Measurements from ENCODE around the gene GCDH.

DNA sequence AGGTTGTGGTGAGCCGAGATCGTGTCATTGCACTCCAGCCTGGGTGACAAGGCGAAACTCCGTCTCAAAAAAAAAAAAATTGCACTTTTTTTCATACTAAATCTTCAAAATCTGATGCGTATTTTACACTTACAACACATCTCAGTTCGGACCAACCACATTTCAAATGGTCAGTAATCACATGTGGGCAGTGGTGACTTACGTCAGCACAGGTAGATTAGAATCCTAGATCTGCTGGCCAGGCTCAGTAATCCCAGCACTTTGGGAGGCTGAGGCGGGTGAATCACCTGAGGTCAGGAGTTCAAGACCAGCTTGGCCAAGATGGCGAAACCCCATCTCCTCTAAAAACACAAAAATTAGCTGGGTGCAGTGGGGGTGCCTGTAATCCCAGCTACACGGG lies 44.1 kb downstream of the GCDH start:
- TF ChIP-seq, protein P1, sequence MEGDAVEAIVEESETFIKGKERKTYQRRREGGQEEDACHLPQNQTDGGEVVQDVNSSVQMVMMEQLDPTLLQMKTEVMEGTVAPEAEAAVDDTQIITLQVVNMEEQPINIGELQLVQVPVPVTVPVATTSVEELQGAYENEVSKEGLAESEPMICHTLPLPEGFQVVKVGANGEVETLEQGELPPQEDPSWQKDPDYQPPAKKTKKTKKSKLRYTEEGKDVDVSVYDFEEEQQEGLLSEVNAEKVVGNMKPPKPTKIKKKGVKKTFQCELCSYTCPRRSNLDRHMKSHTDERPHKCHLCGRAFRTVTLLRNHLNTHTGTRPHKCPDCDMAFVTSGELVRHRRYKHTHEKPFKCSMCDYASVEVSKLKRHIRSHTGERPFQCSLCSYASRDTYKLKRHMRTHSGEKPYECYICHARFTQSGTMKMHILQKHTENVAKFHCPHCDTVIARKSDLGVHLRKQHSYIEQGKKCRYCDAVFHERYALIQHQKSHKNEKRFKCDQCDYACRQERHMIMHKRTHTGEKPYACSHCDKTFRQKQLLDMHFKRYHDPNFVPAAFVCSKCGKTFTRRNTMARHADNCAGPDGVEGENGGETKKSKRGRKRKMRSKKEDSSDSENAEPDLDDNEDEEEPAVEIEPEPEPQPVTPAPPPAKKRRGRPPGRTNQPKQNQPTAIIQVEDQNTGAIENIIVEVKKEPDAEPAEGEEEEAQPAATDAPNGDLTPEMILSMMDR (IDR thresholded peaks at IDR 0.05) = no peak
- no peak for TF ChIP-seq POLR2A (IDR thresholded peaks at IDR 0.05)
